H1 (cell line): ENCODE results near the gene PCSK4. TPM values are rescaled to one million over a fixed set of nuclear protein-coding genes. Genes with fewer than 3 reads are reported as not detected.

ENCODE experiments used
- CTCF ChIA-PET: fragments of 300-600 bp; sonication (Branson Sonifier 250); formaldehyde crosslinking; loops from one replicate; lab custom pipeline; 2021; ENCODE audit not compliant: partially characterized antibody; lab: Charles Lee
- POLR2A ChIA-PET: fragments of 300-600 bp; sonication (Branson Sonifier 250); formaldehyde crosslinking; loops from one replicate; lab custom pipeline; 2021; ENCODE audit warnings: inconsistent platforms; ENCODE audit not compliant: partially characterized antibody; lab: Charles Lee
- DNase-seq, 2 experiments: peaks; one replicate each; pipeline versions ENCODE4 v3.0.0 to v3.0.0-alpha.2; 2010 to 2022; ENCODE audit warnings: low spot score in 2 of 2, low read depth in 1 of 2, mixed read lengths in 1 of 2
- FAIRE-seq: peaks from 2 replicates; lab custom pipeline; 2011; peaks lifted over from hg19 to GRCh38; lab: Jason Lieb, UNC
- H2AFZ ChIP-seq: 2 replicates; pipeline ENCODE4 v1.8.1; 2012; ENCODE audit warnings: low read length, inconsistent platforms
- H2AK5ac ChIP-seq: 2 replicates; pipeline ENCODE4 v1.6.1; 2013; ENCODE audit warnings: low read depth, low read length
- H2BK120ac ChIP-seq: replicated peaks from 2 replicates; pipeline ENCODE3; 2013; ENCODE audit warnings: low read depth, low read length, inconsistent platforms
- H2BK12ac ChIP-seq: 2 replicates; pipeline ENCODE4 v1.6.1; 2013; ENCODE audit warnings: low read depth, low read length
- H2BK15ac ChIP-seq: 2 replicates; pipeline ENCODE4 v1.6.1; 2013; ENCODE audit warnings: low read length
- H2BK20ac ChIP-seq: 2 replicates; pipeline ENCODE4 v1.6.1; 2013; ENCODE audit warnings: low read length
- H2BK5ac ChIP-seq: 2 replicates; pipeline ENCODE4 v1.6.1; 2013; ENCODE audit warnings: low read depth, low read length
- H3K14ac ChIP-seq: 2 replicates; pipeline ENCODE4 v1.6.1; 2013; ENCODE audit warnings: inconsistent platforms; ENCODE audit not compliant: insufficient read length
- H3K18ac ChIP-seq: 2 replicates; pipeline ENCODE4 v1.6.1; 2013; ENCODE audit warnings: low read length; ENCODE audit errors: extremely low read depth
- H3K23ac ChIP-seq: 2 replicates; pipeline ENCODE4 v1.6.1; 2013; ENCODE audit warnings: inconsistent platforms; ENCODE audit not compliant: insufficient read length
- H3K23me2 ChIP-seq: 2 replicates; pipeline ENCODE4 v1.6.1; 2013; ENCODE audit warnings: low read depth, low read length
- H3K27ac ChIP-seq: 2 replicates; pipeline ENCODE4 v1.6.1; 2011; ENCODE audit warnings: low read depth, low read length, inconsistent platforms
- H3K27me3 ChIP-seq, 4 experiments: replicated peaks in 1 of 4; 1 replicate in 1 of 4; 2 replicates in 3 of 4; pipeline versions ENCODE4 v1.6.1 to v1.8.1; 2011 to 2013; ENCODE audit warnings: low read length in 3 of 4, mild to moderate bottlenecking in 3 of 4, inconsistent platforms in 2 of 4, mixed read lengths in 2 of 4, moderate library complexity in 1 of 4; ENCODE audit not compliant: control insufficient read depth in 3 of 4, insufficient read depth in 3 of 4; ENCODE audit errors: extremely low read depth in 1 of 4
- H3K36me3 ChIP-seq, 4 experiments: 2 replicates each; pipeline versions ENCODE4 v1.6.1 to v1.8.1; 2011 to 2013; ENCODE audit warnings: mild to moderate bottlenecking in 4 of 4, low read length in 3 of 4, moderate library complexity in 2 of 4, control low read depth in 1 of 4, inconsistent platforms in 1 of 4; ENCODE audit not compliant: insufficient read depth in 4 of 4, control insufficient read depth in 2 of 4
- H3K4ac ChIP-seq: replicated peaks from 2 replicates; pipeline ENCODE3; 2013; ENCODE audit warnings: low read length, low read depth, mixed read lengths, inconsistent platforms; ENCODE audit not compliant: insufficient read length
- H3K4me1 ChIP-seq, 4 experiments: replicated peaks in 1 of 4; 1 replicate in 1 of 4; 2 replicates in 3 of 4; pipeline versions ENCODE4 v1.6.1 to v1.8.1; 2011 to 2013; ENCODE audit warnings: low read length in 3 of 4, inconsistent platforms in 2 of 4, mixed read lengths in 1 of 4; ENCODE audit not compliant: insufficient read depth in 4 of 4, control insufficient read depth in 3 of 4
- H3K4me2 ChIP-seq, 2 experiments: 2 replicates each; pipeline versions ENCODE4 v1.6.1 to v1.8.1; 2011 to 2013; ENCODE audit warnings: low read depth in 2 of 2, low read length in 2 of 2, control low read depth in 1 of 2, inconsistent platforms in 1 of 2, mild to moderate bottlenecking in 1 of 2; ENCODE audit not compliant: insufficient read depth in 1 of 2
- H3K4me3 ChIP-seq, 4 experiments: fragments of 200-600, 300-600 bp in 1 of 4; sonication (generic), shearing (Covaris generic), sonication (Bioruptor Twin) in 1 of 4; 2 replicates each; pipeline versions ENCODE4 v1.5.1 to v1.8.1; 2011 to 2016; ENCODE audit warnings: low read length in 4 of 4, low read depth in 3 of 4, control low read depth in 2 of 4, inconsistent platforms in 2 of 4, mild to moderate bottlenecking in 2 of 4, mixed read lengths in 1 of 4, moderate library complexity in 1 of 4; ENCODE audit not compliant: insufficient read depth in 2 of 4; ENCODE audit errors: extremely low read depth in 1 of 4
- H3K56ac ChIP-seq: replicated peaks from 2 replicates; pipeline ENCODE3; 2013; ENCODE audit warnings: low read depth, mild to moderate bottlenecking, mixed read lengths, low read length, inconsistent platforms; ENCODE audit not compliant: insufficient read length
- H3K79me1 ChIP-seq: 2 replicates; pipeline ENCODE4 v1.6.1; 2013; ENCODE audit warnings: low read depth, low read length, control low read depth
- H3K79me2 ChIP-seq, 2 experiments: 2 replicates each; pipeline versions ENCODE4 v1.6.1 to v1.8.1; 2012 to 2013; ENCODE audit warnings: low read length in 2 of 2, mild to moderate bottlenecking in 2 of 2, inconsistent platforms in 1 of 2; ENCODE audit not compliant: insufficient read depth in 2 of 2, control insufficient read depth in 1 of 2
- H3K9ac ChIP-seq, 4 experiments: replicated peaks in 1 of 4; 1 replicate in 1 of 4; 2 replicates in 3 of 4; pipeline versions ENCODE4 v1.6.1 to v1.8.1; 2011 to 2013; ENCODE audit warnings: low read depth in 3 of 4, low read length in 3 of 4, control low read depth in 2 of 4, mild to moderate bottlenecking in 2 of 4, moderate library complexity in 2 of 4, inconsistent platforms in 1 of 4; ENCODE audit errors: extremely low read depth in 1 of 4
- H3K9me3 ChIP-seq, 2 experiments: 2 replicates each; pipeline versions ENCODE4 v1.6.1 to v1.8.1; 2012 to 2013; ENCODE audit warnings: mild to moderate bottlenecking in 2 of 2, moderate library complexity in 2 of 2, control low read depth in 1 of 2, inconsistent platforms in 1 of 2, low read depth in 1 of 2, low read length in 1 of 2, mixed read lengths in 1 of 2; ENCODE audit not compliant: insufficient read depth in 2 of 2
- H4K20me1 ChIP-seq, 2 experiments: replicated peaks in 1 of 2; 2 replicates each; pipeline versions ENCODE3 to v1.8.1; 2011 to 2013; ENCODE audit warnings: inconsistent platforms in 2 of 2, low read length in 2 of 2, mild to moderate bottlenecking in 1 of 2; ENCODE audit not compliant: insufficient read depth in 2 of 2, control insufficient read depth in 1 of 2
- H4K5ac ChIP-seq: 2 replicates; pipeline ENCODE4 v1.6.1; 2013; ENCODE audit warnings: low read length, low read depth, mixed read lengths, inconsistent platforms; ENCODE audit not compliant: insufficient read length
- H4K8ac ChIP-seq: 2 replicates; pipeline ENCODE4 v1.8.0; 2013; ENCODE audit warnings: mild to moderate bottlenecking, moderate library complexity, low read length, inconsistent platforms; ENCODE audit not compliant: insufficient read depth; ENCODE audit errors: extremely low read depth
- H4K91ac ChIP-seq: replicated peaks from 2 replicates; pipeline ENCODE3; 2013; ENCODE audit warnings: low read length, mixed read lengths, inconsistent platforms; ENCODE audit not compliant: insufficient read length
- ASH2L ChIP-seq: fragments of 200-600, 300-600 bp; sonication (generic); IDR thresholded peaks from one replicate; pipeline ENCODE4 v1.7.1; 2017; ENCODE audit warnings: low read length
- KDM4A ChIP-seq: IDR thresholded peaks from one replicate; pipeline ENCODE4 v1.7.1; 2012; ENCODE audit warnings: low read depth, mild to moderate bottlenecking, moderate library complexity, low read length, inconsistent platforms; ENCODE audit not compliant: severe bottlenecking
- NANOG ChIP-seq: IDR thresholded peaks from 2 replicates; pipeline ENCODE4 v1.6.1; 2011; ENCODE audit warnings: low read length, low read depth, mild to moderate bottlenecking, inconsistent platforms; ENCODE audit not compliant: insufficient read depth, poor library complexity, severe bottlenecking
- NRF1 ChIP-seq: IDR thresholded peaks from 2 replicates; pipeline ENCODE4 v1.6.1; 2011; ENCODE audit warnings: mild to moderate bottlenecking, low read depth, low read length, improper control_type of control experiment
- SIX5 ChIP-seq: IDR thresholded peaks from 2 replicates; pipeline ENCODE4 v1.6.1; 2011; ENCODE audit warnings: mild to moderate bottlenecking, low read depth, low read length
- TAF7 ChIP-seq: optimal IDR thresholded peaks from 2 replicates; pipeline ENCODE3; 2011; ENCODE audit warnings: low read depth, mild to moderate bottlenecking, inconsistent platforms, low read length, moderate library complexity, borderline replicate concordance
- WGBS, 2 experiments: shearing (Covaris generic) in 1 of 2; methylation state at CpG; one replicate each; pipeline versions ENCODE4 v1.1.6 to v1.1.7; 2013 to 2015; ENCODE audit warnings: low lambda C conversion rate in 2 of 2, mixed read lengths in 2 of 2, inconsistent platforms in 1 of 2, low coverage in 1 of 2, missing lambda C conversion rate in 1 of 2; ENCODE audit not compliant: insufficient replicate concordance in 2 of 2, insufficient coverage in 1 of 2, insufficient read length in 1 of 2; ENCODE audit errors: extremely low coverage in 1 of 2, missing lambda C conversion rate in 1 of 2; 5-methylcytosine and 5-hydroxymethylcytosine counted together
- polyA plus RNA-seq, 7 experiments: library from polyadenylated mRNA; depleted of rRNA in 3 of 7; stranded (reverse) in 5 of 7; unstranded in 2 of 7; fragments of >200 nt in 5 of 7; fragments of 200-250 nt in 2 of 7; gene quantifications; 1 replicate in 5 of 7; 2 replicates in 1 of 7; 4 replicates in 1 of 7; pipeline versions ENCODE4 v1.2.1 to v1.2.3, GENCODE V29; 2011 to 2013; ENCODE audit warnings: missing spikeins in 2 of 7, mixed read lengths in 2 of 7
- total RNA-seq: library from RNA; stranded (reverse); fragmentation: NEBNext Ultra II Directional; extraction: Animal tissue kit (Norgen Biotek cat#: 25700); gene quantifications from 2 replicates; pipeline ENCODE4 v1.2.1, GENCODE V29; 2021

PCSK4 gene
- total and polyA plus RNA-seq, 2 of the 8 experiments (the other 6 are each of a cell fraction or from before 2014, with no cell fraction given), result 9.8 to 10.7 TPM

- Histone ChIP-seq H2BK5ac (no peak overlapping the region), H2BK120ac (no peak overlapping the region)
Measured at GRCh38 chr19:1481893-1482360, 8.2 kb downstream of the PCSK4 start.

More at GRCh38 chr19:1481893-1482360, 8.2 kb downstream of the PCSK4 start:
- no peak overlapping the region for H2BK15ac ChIP-seq
- no peak for FAIRE-seq
- no peaks in the 10 kb centered on the region for H3K27me3 ChIP-seq
- H3K23ac ChIP-seq, result no peak overlapping the region
- no peak overlapping the region for H3K4ac ChIP-seq
- POLR2A ChIA-PET, result interaction anchor here (0.8 to 1.0 kb wide), 4 partner anchors 13 to 52 kb away, joined by 3 read pairs; no protein-coding TSS in a partner anchor
- H4K5ac ChIP-seq, result no peak overlapping the region
- peaks cover 7% of the 10 kb centered on the region for H3K23me2 ChIP-seq
- no peak for DNase-seq
- no peak overlapping the region for H3K56ac ChIP-seq
- H3K14ac ChIP-seq, result no peak overlapping the region
- no peaks in the 10 kb centered on the region for H4K20me1 ChIP-seq
- no peak overlapping the region for H3K4me3 ChIP-seq
- H4K91ac ChIP-seq, result no peak overlapping the region
- 93% methylated on average over 27 of the region's 36 CpGs; no CpG with 5 or more reads in 1 of the 2 experiments for WGBS, 2 experiments
- no peaks in the 10 kb centered on the region; a peak in 2 of 7 replicates for H3K4me1 ChIP-seq
- peaks cover 0 to 3% (median 1%) of the 10 kb centered on the region in 4 experiments; a peak in 1 of 8 replicates for H3K36me3 ChIP-seq
- no peak overlapping the region for H2AFZ ChIP-seq
- H3K4me2 ChIP-seq, result no peak overlapping the region
- no peak overlapping the region for H3K9ac ChIP-seq
- no peaks in the 10 kb centered on the region for H3K9me3 ChIP-seq
- peaks cover 0 to 4% of the 10 kb centered on the region in 2 experiments; a peak in 1 of 4 replicates for H3K79me2 ChIP-seq
- H4K8ac ChIP-seq, result no peak overlapping the region; the same call in 1 of the 2 replicates
- no peak overlapping the region for H3K27ac ChIP-seq
- H2BK12ac ChIP-seq, result no peak overlapping the region
- H3K79me1 ChIP-seq, result no peaks in the 10 kb centered on the region; the same call in 1 of the 2 replicates
- no peak overlapping the region for H3K18ac ChIP-seq
- CTCF ChIA-PET, result interaction anchor here (0.7 to 1.1 kb wide), 4 partner anchors 16 to 34 kb away, joined by 3 to 4 read pairs (median 3); no protein-coding TSS in a partner anchor
- TF ChIP-seq SIX5 (no peak), NANOG (no peak), NRF1 (no peak), ASH2L (no peak), TAF7 (no peak), KDM4A (no peak)
- no peak overlapping the region for H2AK5ac ChIP-seq
- H2BK20ac ChIP-seq, result no peak overlapping the region
